Choroid plexus epithelial cell (primary cell): ENCODE results near the gene ASB8.
A peak's percentile ranks its signal among the peaks of the same experiment; 100 is the strongest.
"Not testable (repeated sequence)": the region's sequence is repeated elsewhere in the genome, so short reads cannot be mapped to it uniquely, and the experiment has no call there.

Experiments used
- DNase-seq: peaks from one replicate; pipeline ENCODE4 v3.0.0-alpha.2; 2010; ENCODE audit warnings: low read depth
- H3K4me3 ChIP-seq: 2 replicates; pipeline ENCODE4 v1.5.1; 2011; ENCODE audit warnings: low read depth, mild to moderate bottlenecking, control low read depth, low read length, moderate library complexity
- TF ChIP-seq, protein P1 (sequence below): conservative IDR thresholded peaks from 2 replicates; pipeline ENCODE4 v1.5.1; 2011; ENCODE audit warnings: low read depth, mild to moderate bottlenecking, control low read depth, inconsistent platforms, low read length, moderate library complexity

ASB8 gene

GRCh38 chr12:48157889-48158370 lies 615 bp upstream of the ASB8 start:
- peak overlapping the region; percentile 94 for H3K4me3 ChIP-seq
- no peak for DNase-seq
- TF ChIP-seq, protein P1, sequence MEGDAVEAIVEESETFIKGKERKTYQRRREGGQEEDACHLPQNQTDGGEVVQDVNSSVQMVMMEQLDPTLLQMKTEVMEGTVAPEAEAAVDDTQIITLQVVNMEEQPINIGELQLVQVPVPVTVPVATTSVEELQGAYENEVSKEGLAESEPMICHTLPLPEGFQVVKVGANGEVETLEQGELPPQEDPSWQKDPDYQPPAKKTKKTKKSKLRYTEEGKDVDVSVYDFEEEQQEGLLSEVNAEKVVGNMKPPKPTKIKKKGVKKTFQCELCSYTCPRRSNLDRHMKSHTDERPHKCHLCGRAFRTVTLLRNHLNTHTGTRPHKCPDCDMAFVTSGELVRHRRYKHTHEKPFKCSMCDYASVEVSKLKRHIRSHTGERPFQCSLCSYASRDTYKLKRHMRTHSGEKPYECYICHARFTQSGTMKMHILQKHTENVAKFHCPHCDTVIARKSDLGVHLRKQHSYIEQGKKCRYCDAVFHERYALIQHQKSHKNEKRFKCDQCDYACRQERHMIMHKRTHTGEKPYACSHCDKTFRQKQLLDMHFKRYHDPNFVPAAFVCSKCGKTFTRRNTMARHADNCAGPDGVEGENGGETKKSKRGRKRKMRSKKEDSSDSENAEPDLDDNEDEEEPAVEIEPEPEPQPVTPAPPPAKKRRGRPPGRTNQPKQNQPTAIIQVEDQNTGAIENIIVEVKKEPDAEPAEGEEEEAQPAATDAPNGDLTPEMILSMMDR, result no peak

DNA sequence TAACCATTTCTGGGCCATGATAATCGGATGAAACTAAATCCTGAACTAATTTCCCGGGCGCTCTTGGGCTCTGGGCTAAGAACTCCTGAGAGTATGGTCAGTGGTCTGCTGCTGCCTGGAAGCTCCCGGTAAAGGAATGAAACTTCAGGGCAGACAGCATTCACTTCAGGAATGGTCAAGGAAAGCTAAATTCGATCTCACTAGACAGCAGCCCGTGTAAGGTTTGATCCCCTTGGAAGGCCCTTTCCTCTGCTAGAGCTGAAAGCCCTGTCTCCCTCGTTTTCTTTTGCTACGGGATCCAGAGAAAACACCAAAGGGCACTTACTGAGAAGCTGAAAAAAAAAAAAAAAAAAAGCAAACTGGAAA lies 680 bp downstream of the ASB8 start:
- peak overlapping the region; percentile 94 for H3K4me3 ChIP-seq
- DNase-seq, result no peak
- TF ChIP-seq, protein P1, result no peak

GRCh38 chr12:48155786-48156185 lies 1.5 kb downstream of the ASB8 start:
- H3K4me3 ChIP-seq, DNase-seq: not testable (repeated sequence)

GRCh38 chr12:48151103-48151771 lies 6.1 kb downstream of the ASB8 start:
- TF ChIP-seq, protein P1, result no peak
- DNase-seq, result no peak
- H3K4me3 ChIP-seq, result no peak overlapping the region

DNA sequence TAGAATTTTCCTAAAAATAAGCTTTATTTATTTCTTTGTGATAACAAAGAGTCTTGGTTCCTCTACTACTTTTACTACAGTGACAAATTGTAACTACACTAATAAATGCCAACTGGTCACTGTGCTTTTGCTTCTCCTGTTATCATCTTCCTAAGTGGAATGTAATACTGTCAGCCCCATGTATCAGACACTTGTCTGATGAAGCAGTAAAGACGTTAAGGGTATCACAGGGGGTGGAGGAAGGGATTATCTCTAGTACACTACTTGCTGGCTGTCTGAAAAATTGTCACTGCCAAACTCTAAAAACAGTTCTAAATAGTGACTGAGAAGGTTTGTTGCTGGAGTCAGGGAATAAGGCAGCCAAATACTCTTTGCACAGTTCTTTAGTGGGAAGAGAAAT lies 11.3 kb downstream of the ASB8 start:
- no peak overlapping the region for H3K4me3 ChIP-seq
- TF ChIP-seq, protein P1, result no peak
- no peak for DNase-seq

DNA sequence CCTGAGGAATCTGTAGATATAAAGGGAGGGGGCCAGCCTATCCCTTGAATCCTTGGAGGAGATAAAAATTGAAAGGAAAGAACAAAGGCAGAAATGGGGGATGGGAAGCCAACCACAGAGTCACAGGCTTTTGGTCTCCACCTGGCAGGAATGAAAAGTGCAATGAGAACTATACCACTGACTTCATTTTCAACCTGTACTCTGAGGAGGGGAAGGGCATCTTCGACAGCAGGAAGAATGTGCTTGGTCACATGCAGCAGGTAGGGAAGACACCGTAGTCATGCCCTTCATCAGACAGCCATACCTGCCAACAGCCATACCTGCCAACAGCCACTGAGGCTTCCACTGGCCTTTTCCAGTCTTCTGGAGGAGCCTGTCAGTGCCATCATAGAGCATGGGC lies 13.4 kb downstream of the ASB8 start:
- TF ChIP-seq, protein P1, result peak; percentile 8
- no peak for DNase-seq
- no peak overlapping the region for H3K4me3 ChIP-seq

- no peak overlapping the region for H3K4me3 ChIP-seq
- TF ChIP-seq, protein P1, result no peak
- no peak for DNase-seq
Observed at GRCh38 chr12:48142818-48143674, 14.3 kb downstream of the ASB8 start.
